ENCODE measurements around the gene HUNK. TPM values are rescaled to one million over a fixed set of nuclear protein-coding genes. Genes with fewer than 3 reads are reported as not detected.

Gene HUNK
- total and polyA plus RNA-seq, 2 donors from 2014 or later = 2.7 to 17.2 TPM

GRCh38 chr21:32021319-32021994 lies 148.6 kb downstream of the HUNK start:
- Histone ChIP-seq H3K36me3 (ENCODE audit: control insufficient read depth in 2 of 3, insufficient read depth in 3 of 3, low read length in 3 of 3) (no peaks in the 10 kb centered on the region), H3K9ac (ENCODE audit: low read length in 3 of 3) (no peak overlapping the region), H3K4me1 (ENCODE audit: control insufficient read depth in 2 of 3, insufficient read depth in 2 of 3, low read depth in 1 of 3, low read length in 3 of 3) (peaks cover 0 to 4% (median 0%) of the 10 kb centered on the region in 3 donors), H3K9me3 (ENCODE audit: control insufficient read depth in 2 of 3, insufficient read depth in 1 of 3, low read length in 3 of 3) (no peaks in the 10 kb centered on the region), H3K4me3 (ENCODE audit: low read length in 3 of 3) (no peak overlapping the region), H3K27me3 (ENCODE audit: control insufficient read depth, insufficient read depth, low read length) (no peaks in the 10 kb centered on the region), H3K27ac (ENCODE audit: low read depth in 2 of 2, low read length in 2 of 2) (no peak overlapping the region)
- FAIRE-seq (no peak), DNase-seq (no peak)
- no peak for TF ChIP-seq CTCF (IDR thresholded peaks at IDR 0.05; ENCODE audit: borderline replicate concordance, extremely low read depth, insufficient read depth)
- intact Hi-C loops (cut with DNase I) = no loop called here

GRCh38 chr21:32022146-32022545 lies 149.3 kb downstream of the HUNK start:
- FAIRE-seq (no peak), DNase-seq (no peak)
- no peak overlapping the region for H3K27ac ChIP-seq (ENCODE audit: low read depth in 2 of 2, low read length in 2 of 2)
- peaks cover 0 to 4% (median 0%) of the 10 kb centered on the region in 3 donors for H3K4me1 ChIP-seq (ENCODE audit: control insufficient read depth in 2 of 3, insufficient read depth in 2 of 3, low read depth in 1 of 3, low read length in 3 of 3)
- H3K27me3 ChIP-seq (ENCODE audit: control insufficient read depth, insufficient read depth, low read length) = no peaks in the 10 kb centered on the region
- no peak overlapping the region for H3K4me3 ChIP-seq (ENCODE audit: low read length in 3 of 3)
- no peaks in the 10 kb centered on the region for H3K36me3 ChIP-seq (ENCODE audit: control insufficient read depth in 2 of 3, insufficient read depth in 3 of 3, low read length in 3 of 3)
- no peak overlapping the region for H3K9ac ChIP-seq (ENCODE audit: low read length in 3 of 3)
- TF ChIP-seq CTCF (IDR thresholded peaks at IDR 0.05; ENCODE audit: borderline replicate concordance, extremely low read depth, insufficient read depth) = no peak
- intact Hi-C loops (cut with DNase I) = no loop called here
- H3K9me3 ChIP-seq (ENCODE audit: control insufficient read depth in 2 of 3, insufficient read depth in 1 of 3, low read length in 3 of 3) = no peaks in the 10 kb centered on the region

GRCh38 chr21:32030146-32030652 lies 157.4 kb downstream of the HUNK start:
- Histone ChIP-seq H3K27ac (ENCODE audit: low read depth in 2 of 2, low read length in 2 of 2) (no peak overlapping the region), H3K9me3 (ENCODE audit: control insufficient read depth in 2 of 3, insufficient read depth in 1 of 3, low read length in 3 of 3) (no peaks in the 10 kb centered on the region), H3K27me3 (ENCODE audit: control insufficient read depth, insufficient read depth, low read length) (no peaks in the 10 kb centered on the region), H3K4me3 (ENCODE audit: low read length in 3 of 3) (no peak overlapping the region), H3K9ac (ENCODE audit: low read length in 3 of 3) (no peak overlapping the region), H3K36me3 (ENCODE audit: control insufficient read depth in 2 of 3, insufficient read depth in 3 of 3, low read length in 3 of 3) (no peaks in the 10 kb centered on the region), H3K4me1 (ENCODE audit: control insufficient read depth in 2 of 3, insufficient read depth in 2 of 3, low read depth in 1 of 3, low read length in 3 of 3) (no peaks in the 10 kb centered on the region)
- DNase-seq = no peak
- no peak for TF ChIP-seq CTCF (IDR thresholded peaks at IDR 0.05; ENCODE audit: borderline replicate concordance, extremely low read depth, insufficient read depth)
- intact Hi-C loops (cut with DNase I) = no loop called here
- FAIRE-seq = no peak

All from kidney (tissue), 14 donors.